GM21515 (cell line): ENCODE data around the gene PAPSS1.

Experiments
- ATAC-seq: cut with Tn5 transposase; IDR thresholded peaks from one replicate; pipeline ENCODE4 v1.9.1; 2021; ENCODE audit not compliant: unreplicated experiment

PAPSS1 gene

GRCh38 chr4:107570952-107571351 lies 149.1 kb downstream of the PAPSS1 start:
- ATAC-seq = no peak

- ATAC-seq = no peak
Measured at GRCh38 chr4:107564326-107564725, 155.7 kb downstream of the PAPSS1 start.
